Measurements from ENCODE around the gene TRIAP1. TPM values are rescaled to one million over a fixed set of nuclear protein-coding genes. Genes with fewer than 3 reads are reported as not detected.

The TRIAP1 gene
- polyA plus RNA-seq, 1 donor (not counting 4 experiments of a cell fraction or from before 2014, with no cell fraction given): 71.1 TPM

- peak; percentile 58 for FAIRE-seq
- no peak for DNase-seq (ENCODE audit: low read depth, low spot score)
- Histone ChIP-seq H3K27me3 (ENCODE audit: control insufficient read depth, extremely low read depth, insufficient read depth, low read length) (no peaks in the 10 kb centered on the region), H3K9ac (ENCODE audit: control insufficient read depth, extremely low read depth, insufficient read depth, low read length) (no peak overlapping the region), H3K36me3 (ENCODE audit: control insufficient read depth in 2 of 2, extremely low read depth in 1 of 2, insufficient read depth in 2 of 2, low read length in 2 of 2) (no peaks in the 10 kb centered on the region), H4K20me1 (ENCODE audit: control insufficient read depth, extremely low read depth, insufficient read depth, low read length) (no peaks in the 10 kb centered on the region), H3K4me1 (ENCODE audit: control insufficient read depth, extremely low read depth, insufficient read depth, low read length) (no peaks in the 10 kb centered on the region), H3K9me1 (ENCODE audit: control insufficient read depth, extremely low read depth, insufficient read depth, low read length) (no peaks in the 10 kb centered on the region), H3K4me3 (ENCODE audit: control insufficient read depth in 2 of 3, extremely low read depth in 1 of 3, insufficient read depth in 2 of 3, low read depth in 1 of 3, low read length in 3 of 3) (no peak overlapping the region), H3K79me2 (ENCODE audit: control insufficient read depth, insufficient read depth, low read length) (no peaks in the 10 kb centered on the region), H3K9me3 (ENCODE audit: control insufficient read depth, low read depth, low read length) (no peaks in the 10 kb centered on the region), H2AFZ (ENCODE audit: control insufficient read depth, low read length) (no peak overlapping the region), H3K27ac (ENCODE audit: control insufficient read depth, insufficient read depth, low read length) (no peak overlapping the region), H3K4me2 (ENCODE audit: control insufficient read depth, extremely low read depth, insufficient read depth, low read depth, low read length) (no peak overlapping the region)
- dilution Hi-C loops (cut with MboI; ENCODE audit: extremely low pct_ligation_motif_present, low sequenced_read_pairs): no loop called here
- TF ChIP-seq CTCF (optimal IDR thresholded peaks at IDR 0.05 in 1 of 3, IDR thresholded peaks at IDR 0.05 in 1 of 3, conservative IDR thresholded peaks at IDR 0.05 in 1 of 3; ENCODE audit: extremely low read depth in 1 of 3, insufficient read depth in 2 of 3, low read length in 3 of 3) (no peak), EZH2 (IDR thresholded peaks at IDR 0.05; ENCODE audit: low read length) (no peak)
Observed at GRCh38 chr12:120417917-120418580, 28.1 kb downstream of the TRIAP1 start.

- DNase-seq (ENCODE audit: low read depth, low spot score) (no peak), FAIRE-seq (no peak)
- TF ChIP-seq EZH2 (IDR thresholded peaks at IDR 0.05; ENCODE audit: low read length) (no peak), CTCF (optimal IDR thresholded peaks at IDR 0.05 in 1 of 3, IDR thresholded peaks at IDR 0.05 in 1 of 3, conservative IDR thresholded peaks at IDR 0.05 in 1 of 3; ENCODE audit: extremely low read depth in 1 of 3, insufficient read depth in 2 of 3, low read length in 3 of 3) (no peak)
- H3K9ac ChIP-seq (ENCODE audit: control insufficient read depth, extremely low read depth, insufficient read depth, low read length): no peak overlapping the region
- H4K20me1 ChIP-seq (ENCODE audit: control insufficient read depth, extremely low read depth, insufficient read depth, low read length): no peaks in the 10 kb centered on the region
- no peak overlapping the region for H2AFZ ChIP-seq (ENCODE audit: control insufficient read depth, low read length)
- dilution Hi-C loops (cut with MboI; ENCODE audit: extremely low pct_ligation_motif_present, low sequenced_read_pairs): no loop called here
- no peak overlapping the region for H3K4me2 ChIP-seq (ENCODE audit: control insufficient read depth, extremely low read depth, insufficient read depth, low read depth, low read length)
- no peaks in the 10 kb centered on the region for H3K36me3 ChIP-seq (ENCODE audit: control insufficient read depth in 2 of 2, extremely low read depth in 1 of 2, insufficient read depth in 2 of 2, low read length in 2 of 2)
- H3K9me1 ChIP-seq (ENCODE audit: control insufficient read depth, extremely low read depth, insufficient read depth, low read length): no peaks in the 10 kb centered on the region
- H3K27me3 ChIP-seq (ENCODE audit: control insufficient read depth, extremely low read depth, insufficient read depth, low read length): no peaks in the 10 kb centered on the region
- H3K4me1 ChIP-seq (ENCODE audit: control insufficient read depth, extremely low read depth, insufficient read depth, low read length): no peaks in the 10 kb centered on the region
- H3K27ac ChIP-seq (ENCODE audit: control insufficient read depth, insufficient read depth, low read length): no peak overlapping the region
- H3K4me3 ChIP-seq (ENCODE audit: control insufficient read depth in 2 of 3, extremely low read depth in 1 of 3, insufficient read depth in 2 of 3, low read depth in 1 of 3, low read length in 3 of 3): no peak overlapping the region
- no peaks in the 10 kb centered on the region for H3K9me3 ChIP-seq (ENCODE audit: control insufficient read depth, low read depth, low read length)
- H3K79me2 ChIP-seq (ENCODE audit: control insufficient read depth, insufficient read depth, low read length): no peaks in the 10 kb centered on the region
Observed at GRCh38 chr12:120416490-120417216, 29.5 kb downstream of the TRIAP1 start.
